ENCODE data around the gene AWAT2.

The AWAT2 gene

GRCh38 chrX:70033348-70034051, 16.2 kb downstream of the AWAT2 start:
- TF ChIP-seq CTCF (IDR thresholded peaks at IDR 0.05; ENCODE audit: control insufficient read depth, extremely low read depth, insufficient read depth) = peak; percentile 61
- no peak for DNase-seq (ENCODE audit: low read depth)
- no peak overlapping the region for H3K4me3 ChIP-seq (ENCODE audit: low read depth, low read length)

GRCh38 chrX:70032792-70033191, 16.9 kb downstream of the AWAT2 start:
- DNase-seq (ENCODE audit: low read depth) = no peak
- TF ChIP-seq CTCF (IDR thresholded peaks at IDR 0.05; ENCODE audit: control insufficient read depth, extremely low read depth, insufficient read depth) = peak; percentile 20; the same call in 1 of the 2 replicates
- H3K4me3 ChIP-seq (ENCODE audit: low read depth, low read length) = no peak overlapping the region

GRCh38 chrX:70030301-70030767, 19.4 kb downstream of the AWAT2 start:
- H3K4me3 ChIP-seq (ENCODE audit: low read depth, low read length) = no peak overlapping the region
- no peak for DNase-seq (ENCODE audit: low read depth)
- peak; percentile 83 for TF ChIP-seq CTCF (IDR thresholded peaks at IDR 0.05; ENCODE audit: control insufficient read depth, extremely low read depth, insufficient read depth)

GRCh38 chrX:70029863-70030262, 19.9 kb downstream of the AWAT2 start:
- no peak for TF ChIP-seq CTCF (IDR thresholded peaks at IDR 0.05; ENCODE audit: control insufficient read depth, extremely low read depth, insufficient read depth)
- H3K4me3 ChIP-seq (ENCODE audit: low read depth, low read length) = no peak overlapping the region
- DNase-seq (ENCODE audit: low read depth) = no peak

- TF ChIP-seq CTCF (IDR thresholded peaks at IDR 0.05; ENCODE audit: control insufficient read depth, extremely low read depth, insufficient read depth) = no peak
Observed at GRCh38 chrX:70026851-70027200, 22.9 kb downstream of the AWAT2 start.

GRCh38 chrX:70026112-70026850, 23.5 kb downstream of the AWAT2 start:
- no peak overlapping the region for H3K4me3 ChIP-seq (ENCODE audit: low read depth, low read length)
- no peak for TF ChIP-seq CTCF (IDR thresholded peaks at IDR 0.05; ENCODE audit: control insufficient read depth, extremely low read depth, insufficient read depth)
- DNase-seq (ENCODE audit: low read depth) = no peak

More at GRCh38 chrX:70026851-70027200, 22.9 kb downstream of the AWAT2 start:
- DNase-seq (ENCODE audit: low read depth) = no peak
- no peak overlapping the region for H3K4me3 ChIP-seq (ENCODE audit: low read depth, low read length)

Data from LNCaP clone FGC (cell line).